GM12875 (cell line): Measurements from ENCODE around the gene SCN1A.

Experiments used
- H3K4me3 ChIP-seq: one replicate; pipeline ENCODE4 v1.5.1; 2011; ENCODE audit warnings: low read depth, low read length, control low read depth
- CTCF ChIP-seq: IDR thresholded peaks from 2 replicates; pipeline ENCODE4 v1.5.1; 2011; ENCODE audit warnings: low read depth, mild to moderate bottlenecking, control low read depth, inconsistent platforms, low read length, moderate library complexity, borderline replicate concordance; ENCODE audit not compliant: insufficient read depth

Gene SCN1A

DNA sequence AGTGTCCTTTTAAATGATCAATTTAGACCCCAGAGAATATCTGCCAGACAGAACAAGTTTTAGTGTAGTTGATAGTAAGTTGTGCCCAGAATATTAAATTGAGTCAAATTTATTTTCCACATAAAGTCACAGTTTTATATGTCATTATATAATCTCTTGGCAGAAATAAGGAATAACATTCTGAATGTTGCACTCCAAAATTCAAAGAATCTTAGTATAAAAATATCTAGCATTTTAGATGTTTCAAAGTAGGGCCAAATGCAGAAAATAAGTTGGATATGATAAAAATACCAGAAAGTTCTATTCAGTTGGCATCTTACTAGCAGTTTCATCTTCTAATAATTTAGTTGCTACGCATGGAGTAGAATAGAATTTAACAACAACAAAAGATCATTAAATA lies 33.5 kb downstream of the SCN1A start:
- TF ChIP-seq CTCF, result no peak
- no peak overlapping the region for H3K4me3 ChIP-seq

DNA sequence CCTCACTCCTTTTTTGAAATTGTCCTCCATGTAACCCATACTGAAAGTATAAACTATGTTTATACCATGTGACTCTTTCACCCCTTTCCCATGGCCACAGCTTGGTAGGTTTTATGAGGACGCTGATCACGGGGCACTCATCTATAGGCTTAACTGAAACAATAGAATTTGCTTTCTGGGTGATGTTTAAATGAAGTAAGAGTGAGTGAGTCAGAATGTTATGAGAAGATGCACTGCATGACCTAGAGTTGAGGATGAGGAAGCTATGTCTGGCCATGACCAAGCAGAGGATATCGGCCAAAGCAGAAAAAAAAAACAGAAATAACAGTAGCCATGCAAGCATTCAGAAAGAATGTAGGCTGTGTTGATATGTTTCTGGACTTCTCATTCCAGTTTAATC lies 34.9 kb downstream of the SCN1A start:
- no peak for TF ChIP-seq CTCF
- no peak overlapping the region for H3K4me3 ChIP-seq

DNA sequence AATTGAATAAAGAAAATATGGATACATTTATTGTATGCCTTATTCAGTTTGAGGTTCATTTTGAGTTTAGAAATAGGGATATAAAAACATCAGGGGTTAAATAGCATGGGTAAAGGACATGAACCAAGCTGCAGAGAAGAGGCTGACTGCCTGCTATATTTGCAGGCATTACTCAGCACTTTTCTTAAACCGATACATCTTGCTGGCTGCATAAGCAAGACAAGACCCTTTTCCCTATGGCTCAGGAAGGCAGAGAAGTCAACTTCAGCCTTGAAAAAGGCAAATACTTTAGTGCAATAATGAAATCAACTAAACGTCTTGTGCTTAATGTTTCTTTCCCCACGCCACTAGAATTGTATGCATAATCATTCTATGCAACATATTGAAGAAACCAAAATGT lies 36.4 kb downstream of the SCN1A start:
- no peak for TF ChIP-seq CTCF

GRCh38 chr2:166090908-166091307 lies 36.9 kb downstream of the SCN1A start:
- H3K4me3 ChIP-seq, result no peak overlapping the region
- TF ChIP-seq CTCF, result no peak

More for the DNA sequence above, 36.4 kb downstream of the SCN1A start:
- no peak overlapping the region for H3K4me3 ChIP-seq

GRCh38 chr2:166090346-166090745 lies 37.5 kb downstream of the SCN1A start:
- TF ChIP-seq CTCF, result no peak
- no peak overlapping the region for H3K4me3 ChIP-seq

DNA sequence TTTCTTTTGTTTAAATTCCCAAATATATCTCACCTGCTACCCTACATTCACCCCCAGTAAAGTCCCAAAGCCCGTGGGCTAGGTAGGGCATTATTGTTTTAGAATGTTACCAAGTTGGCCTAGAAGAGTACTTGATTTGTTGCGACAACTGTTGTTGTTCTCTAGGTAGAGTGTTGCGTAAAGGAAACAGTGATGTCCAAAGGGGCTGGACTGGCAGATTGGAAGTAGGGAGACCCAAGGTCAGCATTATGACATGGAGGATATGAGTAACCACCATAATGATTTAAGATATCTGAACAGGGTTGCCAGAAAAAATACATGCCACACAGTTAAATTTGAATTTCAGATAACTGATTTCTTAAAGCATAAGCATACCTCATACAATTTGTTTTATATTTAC lies 39.2 kb downstream of the SCN1A start:
- no peak overlapping the region for H3K4me3 ChIP-seq
- TF ChIP-seq CTCF, result no peak

- TF ChIP-seq CTCF, result no peak
Measured at GRCh38 chr2:166084301-166084700, 43.5 kb downstream of the SCN1A start.

More at GRCh38 chr2:166084301-166084700, 43.5 kb downstream of the SCN1A start:
- H3K4me3 ChIP-seq, result no peak overlapping the region
